IPS DF 4.7 (cell line): ENCODE measurements around the gene HES2.
"Not testable (repeated sequence)": the region's sequence is repeated elsewhere in the genome, so short reads cannot be mapped to it uniquely, and the experiment has no call there.

ENCODE experiments used
- DNase-seq: peaks from one replicate; pipeline ENCODE4 v3.0.0-alpha.2; 2013; ENCODE audit warnings: low spot score; ENCODE audit errors: extremely low read depth

The HES2 gene

GRCh38 chr1:6391951-6392808 is 27.5 kb downstream of the HES2 start:
- no peak for DNase-seq

GRCh38 chr1:6389971-6390370 is 29.7 kb downstream of the HES2 start:
- no peak for DNase-seq

GRCh38 chr1:6386371-6386949 is 33.3 kb downstream of the HES2 start:
- DNase-seq, result no peak

- DNase-seq, result peak; percentile 85
These were observed 34.1 kb downstream of the HES2 start for GRCh38 chr1:6385488-6386191.

GRCh38 chr1:6384962-6385361 is 34.8 kb downstream of the HES2 start:
- no peak for DNase-seq

GRCh38 chr1:6384135-6384534 is 35.6 kb downstream of the HES2 start:
- DNase-seq, result no peak

GRCh38 chr1:6380037-6380436 is 39.7 kb downstream of the HES2 start:
- no peak for DNase-seq

GRCh38 chr1:6378096-6378746 is 41.5 kb downstream of the HES2 start:
- DNase-seq, result no peak

- no peak for DNase-seq
These were observed 45.6 kb downstream of the HES2 start for GRCh38 chr1:6373961-6374720.

- DNase-seq, result not testable (repeated sequence)
These were observed 47.5 kb downstream of the HES2 start for GRCh38 chr1:6372236-6372635.

- no peak for DNase-seq
These were observed 49.7 kb downstream of the HES2 start for GRCh38 chr1:6370006-6370405.

GRCh38 chr1:6367381-6368012 is 52.2 kb downstream of the HES2 start:
- DNase-seq, result no peak

GRCh38 chr1:6365047-6365446 is 54.7 kb downstream of the HES2 start:
- DNase-seq, result no peak

- not testable (repeated sequence) for DNase-seq
These were observed 56.4 kb downstream of the HES2 start for GRCh38 chr1:6363085-6363884.
